Measurements from ENCODE around the gene RNASEH2A.

DNA sequence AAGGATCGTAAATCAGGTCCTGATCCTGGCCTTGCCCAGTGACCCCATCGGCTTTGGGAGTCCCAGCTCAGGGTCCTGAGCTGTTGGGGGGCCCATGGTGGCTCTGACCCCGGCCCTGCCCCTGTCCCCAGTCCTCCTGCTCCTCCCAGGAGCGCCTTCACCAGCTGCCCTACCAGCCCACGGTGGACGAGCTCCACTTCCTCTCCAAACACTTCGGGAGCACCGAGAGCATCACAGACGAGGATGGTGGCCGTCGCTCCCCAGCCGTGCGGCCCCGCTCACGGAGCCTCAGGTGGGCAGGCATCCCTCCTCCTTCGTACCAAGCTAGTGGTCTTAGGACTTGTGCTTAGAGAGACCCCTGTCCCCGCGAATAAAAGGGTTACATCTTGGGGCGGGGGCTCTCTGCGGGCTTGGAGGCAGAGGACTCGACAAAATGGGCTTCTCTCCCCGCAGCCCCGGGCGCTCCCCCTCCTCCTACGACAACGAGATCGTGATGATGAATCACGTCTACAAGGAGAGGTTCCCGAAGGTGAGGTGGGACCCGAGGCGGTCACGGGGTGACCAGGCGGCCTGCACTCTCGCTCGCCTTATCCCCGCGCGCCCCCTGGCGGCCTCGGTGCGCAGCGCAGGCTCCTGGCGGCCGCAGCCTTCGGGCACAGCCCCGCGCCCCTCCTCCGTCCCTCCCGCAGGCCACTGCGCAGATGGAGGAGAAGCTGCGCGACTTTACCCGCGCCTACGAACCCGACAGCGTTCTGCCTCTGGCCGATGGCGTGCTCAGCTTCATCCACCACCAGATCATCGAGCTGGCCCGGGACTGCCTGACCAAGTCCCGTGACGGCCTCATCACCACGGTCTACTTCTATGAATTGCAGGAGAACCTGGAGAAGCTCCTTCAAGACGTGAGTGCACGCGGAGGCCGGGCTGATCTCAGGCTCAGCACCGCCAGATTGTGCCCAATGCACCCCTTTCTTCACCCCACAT, 41.1 kb downstream of the RNASEH2A start:
- TF ChIP-seq GATA2 (IDR thresholded peaks at IDR 0.05; ENCODE audit: low read depth, low read length) (no peak), GATA3 (IDR thresholded peaks at IDR 0.05; ENCODE audit: low read depth, low read length) (no peak)
